HG03135 (cell line): Measurements from ENCODE around the gene ARFRP1.
A peak's percentile ranks its signal among the peaks of the same experiment; 100 is the strongest.
"Not testable (repeated sequence)": the region's sequence is repeated elsewhere in the genome, so short reads cannot be mapped to it uniquely, and the experiment has no call there.

ENCODE experiments used
- ATAC-seq: cut with Tn5 transposase; IDR thresholded peaks from one replicate; pipeline ENCODE4 v1.9.1; 2021; ENCODE audit warnings: mild to moderate bottlenecking, moderate library complexity; ENCODE audit not compliant: unreplicated experiment

Gene ARFRP1

GRCh38 chr20:63657937-63658748 lies 49.6 kb downstream of the ARFRP1 start, which contains the start of gene RTEL1:
Gene RTEL1, plus strand, starts transcription at chr20:63658312. Its CDS starts 1,091 bp downstream, at chr20:63659403.
- ATAC-seq, result peak; percentile 77

- peak; percentile 1 for ATAC-seq
Measured at GRCh38 chr20:63657260-63657936, 50.4 kb downstream of the ARFRP1 start.

- ATAC-seq, result no peak
Measured at GRCh38 chr20:63656451-63656850, 51.3 kb downstream of the ARFRP1 start.

- no peak for ATAC-seq
Measured at GRCh38 chr20:63655249-63655648, 52.5 kb downstream of the ARFRP1 start.

GRCh38 chr20:63653974-63654668 lies 53.7 kb downstream of the ARFRP1 start:
- ATAC-seq, result no peak

- no peak for ATAC-seq
Measured at GRCh38 chr20:63653041-63653973, 54.5 kb downstream of the ARFRP1 start, which contains the start of gene STMN3. Gene STMN3, minus strand, starts transcription at chr20:63653424. Its CDS starts 79 bp downstream, at chr20:63653345.

GRCh38 chr20:63652192-63652980 lies 55.4 kb downstream of the ARFRP1 start:
- ATAC-seq, result no peak

GRCh38 chr20:63651942-63652191 lies 55.9 kb downstream of the ARFRP1 start:
- ATAC-seq, result no peak

GRCh38 chr20:63650486-63650885 lies 57.3 kb downstream of the ARFRP1 start:
- ATAC-seq, result not testable (repeated sequence)

- ATAC-seq, result no peak
Measured at GRCh38 chr20:63648895-63649589, 58.7 kb downstream of the ARFRP1 start.
